Measurements from ENCODE around the gene CLDN6.

Gene CLDN6

GRCh38 chr16:3004319-3004718 is 13.7 kb downstream of the CLDN6 start:
- DNase-seq (ENCODE audit: low read depth) = no peak
- no peak for TF ChIP-seq CTCF (IDR thresholded peaks at IDR 0.05; ENCODE audit: insufficient read depth, low read depth, low read length, missing control alignments)
- H3K4me3 ChIP-seq (ENCODE audit: low read depth, low read length) = no peak overlapping the region

GRCh38 chr16:3003582-3004270 is 14.3 kb downstream of the CLDN6 start:
- peak; percentile 100 for DNase-seq (ENCODE audit: low read depth)
- H3K4me3 ChIP-seq (ENCODE audit: low read depth, low read length) = no peak overlapping the region
- peak; percentile 38 for TF ChIP-seq CTCF (IDR thresholded peaks at IDR 0.05; ENCODE audit: insufficient read depth, low read depth, low read length, missing control alignments)

- no peak for TF ChIP-seq CTCF (IDR thresholded peaks at IDR 0.05; ENCODE audit: insufficient read depth, low read depth, low read length, missing control alignments)
- no peak for DNase-seq (ENCODE audit: low read depth)
- H3K4me3 ChIP-seq (ENCODE audit: low read depth, low read length) = no peak overlapping the region
Observed at GRCh38 chr16:3001316-3001715, 16.7 kb downstream of the CLDN6 start.

GRCh38 chr16:3000540-3000939 is 17.4 kb downstream of the CLDN6 start:
- no peak for DNase-seq (ENCODE audit: low read depth)
- TF ChIP-seq CTCF (IDR thresholded peaks at IDR 0.05; ENCODE audit: insufficient read depth, low read depth, low read length, missing control alignments) = no peak

GRCh38 chr16:2999929-3000328 is 18.1 kb downstream of the CLDN6 start:
- no peak overlapping the region for H3K4me3 ChIP-seq (ENCODE audit: low read depth, low read length)
- DNase-seq (ENCODE audit: low read depth) = no peak
- TF ChIP-seq CTCF (IDR thresholded peaks at IDR 0.05; ENCODE audit: insufficient read depth, low read depth, low read length, missing control alignments) = no peak

More at GRCh38 chr16:3000540-3000939, 17.4 kb downstream of the CLDN6 start:
- no peak overlapping the region for H3K4me3 ChIP-seq (ENCODE audit: low read depth, low read length)

GRCh38 chr16:2996298-2996697 is 21.7 kb downstream of the CLDN6 start:
- no peak for DNase-seq (ENCODE audit: low read depth)
- TF ChIP-seq CTCF (IDR thresholded peaks at IDR 0.05; ENCODE audit: insufficient read depth, low read depth, low read length, missing control alignments) = no peak
- no peak overlapping the region for H3K4me3 ChIP-seq (ENCODE audit: low read depth, low read length)
